Prostate gland (tissue), 2 donors: ENCODE results near the gene LCE1D. TPM values are rescaled to one million over a fixed set of nuclear protein-coding genes. Genes with fewer than 3 reads are reported as not detected.

Source experiments
- DNase-seq: peaks from one replicate; pipeline ENCODE4 v3.0.0-alpha.2; 2019; ENCODE audit warnings: low spot score
- H3K27ac ChIP-seq, 2 donors: fragments of 200-600 bp; sonication (generic); 2 replicates each; pipeline ENCODE4 v1.5.1; 2017 to 2019
- H3K27me3 ChIP-seq: fragments of 200-600 bp; sonication (generic); replicated peaks from 2 replicates; pipeline ENCODE4 v1.5.1; 2019; ENCODE audit not compliant: insufficient read depth
- H3K36me3 ChIP-seq, 2 donors: fragments of 200-600 bp; sonication (generic); 1 replicate in 1 of 2; 2 replicates in 1 of 2; pipeline versions ENCODE4 v1.5.1 to v1.8.1; 2017 to 2019
- H3K4me1 ChIP-seq: fragments of 200-600 bp; sonication (generic); replicated peaks from 2 replicates; pipeline ENCODE4 v1.5.1; 2019
- H3K4me3 ChIP-seq, 2 donors: fragments of 200-600 bp; sonication (generic); 2 replicates each; pipeline ENCODE4 v1.5.1; 2017 to 2019
- H3K9me3 ChIP-seq: fragments of 200-600 bp; sonication (generic); 2 replicates; pipeline ENCODE4 v1.5.1; 2017
- POLR2A ChIP-seq: fragments of 450-650 bp; IDR thresholded peaks from one replicate; pipeline ENCODE4 v1.6.1; 2016; ENCODE audit warnings: antibody characterized with exemption, mild to moderate bottlenecking
- POLR2AphosphoS5 ChIP-seq: sonication (generic); formaldehyde crosslinking; IDR thresholded peaks from one replicate; pipeline ENCODE4 v1.6.1; 2017; ENCODE audit warnings: antibody characterized with exemption
- WGBS: methylation state at CpG from one replicate; pipeline ENCODE4 v1.1.5; 2018; 5-methylcytosine and 5-hydroxymethylcytosine counted together
- intact Hi-C: fragments of 100-400 bp; cut with DNase I; formaldehyde crosslinking; loops from one replicate; pipeline ENCODE4 v1.14.2; 2022
- total RNA-seq, 2 donors: library from RNA; depleted of rRNA; stranded (reverse); fragments of >200 nt; gene quantifications; one replicate each; pipeline ENCODE4 v1.1.0, GENCODE V29; 2016
- TF ChIP-seq, protein P1 (sequence below), 4 experiments: fragments of 200-600 bp in 2 of 4; fragments of 450-650 bp in 2 of 4; sonication (generic) in 2 of 4; IDR thresholded peaks; 1 replicate in 3 of 4; 2 replicates in 1 of 4; pipeline ENCODE4 v1.5.1; 2016 to 2019; ENCODE audit warnings: antibody characterized with exemption in 4 of 4, mild to moderate bottlenecking in 2 of 4, moderate library complexity in 2 of 4

LCE1D gene
- total RNA-seq, 2 donors from 2014 or later, result not detected

DNA sequence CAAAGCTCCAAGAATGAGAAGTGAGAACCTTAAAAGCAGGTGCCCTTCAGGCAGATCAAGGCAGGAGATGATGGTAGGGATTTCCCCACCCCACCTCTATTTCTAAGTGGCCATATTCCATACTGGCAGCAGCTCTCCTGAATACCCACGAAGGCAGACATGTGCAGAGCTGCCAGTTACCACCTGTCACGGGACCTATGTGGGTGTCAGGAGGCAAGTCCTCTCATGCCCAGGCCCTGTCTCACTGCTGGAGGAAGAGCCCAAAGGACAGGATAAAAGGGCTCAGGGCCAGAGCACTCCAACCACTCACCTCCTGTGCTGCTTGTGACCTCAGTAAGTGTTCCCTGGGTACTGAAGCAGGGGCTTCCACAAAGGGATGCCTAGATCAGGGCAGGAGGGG is 14.5 kb downstream of the LCE1D start:
- H3K9me3 ChIP-seq, result no peaks in the 10 kb centered on the region
- no peaks in the 10 kb centered on the region for H3K4me1 ChIP-seq
- DNase-seq, result no peak
- no peak overlapping the region for H3K27ac ChIP-seq
- H3K27me3 ChIP-seq, result no peaks in the 10 kb centered on the region
- TF ChIP-seq, protein P1, sequence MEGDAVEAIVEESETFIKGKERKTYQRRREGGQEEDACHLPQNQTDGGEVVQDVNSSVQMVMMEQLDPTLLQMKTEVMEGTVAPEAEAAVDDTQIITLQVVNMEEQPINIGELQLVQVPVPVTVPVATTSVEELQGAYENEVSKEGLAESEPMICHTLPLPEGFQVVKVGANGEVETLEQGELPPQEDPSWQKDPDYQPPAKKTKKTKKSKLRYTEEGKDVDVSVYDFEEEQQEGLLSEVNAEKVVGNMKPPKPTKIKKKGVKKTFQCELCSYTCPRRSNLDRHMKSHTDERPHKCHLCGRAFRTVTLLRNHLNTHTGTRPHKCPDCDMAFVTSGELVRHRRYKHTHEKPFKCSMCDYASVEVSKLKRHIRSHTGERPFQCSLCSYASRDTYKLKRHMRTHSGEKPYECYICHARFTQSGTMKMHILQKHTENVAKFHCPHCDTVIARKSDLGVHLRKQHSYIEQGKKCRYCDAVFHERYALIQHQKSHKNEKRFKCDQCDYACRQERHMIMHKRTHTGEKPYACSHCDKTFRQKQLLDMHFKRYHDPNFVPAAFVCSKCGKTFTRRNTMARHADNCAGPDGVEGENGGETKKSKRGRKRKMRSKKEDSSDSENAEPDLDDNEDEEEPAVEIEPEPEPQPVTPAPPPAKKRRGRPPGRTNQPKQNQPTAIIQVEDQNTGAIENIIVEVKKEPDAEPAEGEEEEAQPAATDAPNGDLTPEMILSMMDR (IDR thresholded peaks at IDR 0.05), result no peak
- TF ChIP-seq POLR2A, result no peak
- TF ChIP-seq POLR2AphosphoS5, result no peak
- H3K4me3 ChIP-seq, result no peak overlapping the region
- WGBS, result 37% methylated on average over 2 of the region's 2 CpGs
- intact Hi-C loops, result no loop called here
- H3K36me3 ChIP-seq, result no peaks in the 10 kb centered on the region

DNA sequence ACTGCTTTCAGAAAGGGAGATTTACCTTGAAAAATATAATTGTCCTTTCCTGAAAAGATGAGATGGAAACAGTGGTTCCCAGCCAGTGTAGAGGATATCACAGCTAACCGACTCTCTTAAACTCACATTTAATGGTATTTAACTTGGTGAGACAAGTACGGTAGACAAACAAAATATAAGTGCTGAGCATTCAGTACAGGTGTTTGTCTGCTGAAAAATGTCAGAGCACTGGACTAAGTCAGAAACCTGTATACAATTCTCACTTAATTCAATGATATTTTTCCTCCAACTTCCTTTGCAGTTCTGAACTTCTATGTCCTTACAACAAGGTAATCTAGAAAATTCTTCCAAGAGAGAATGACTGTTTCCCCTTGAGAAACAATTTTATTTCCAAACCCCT is 15.2 kb downstream of the LCE1D start, which contains the start of gene LCE1B:
TSS of gene LCE1B (plus strand) at position 301 of the 400 bp plus-strand sequence. CDS start 476 bp downstream, outside the sequence.
- no peak for DNase-seq
- TF ChIP-seq, protein P1 (IDR thresholded peaks at IDR 0.05), result no peak
- no peak for TF ChIP-seq POLR2A
- TF ChIP-seq POLR2AphosphoS5, result no peak
- 34% methylated on average over 2 of the region's 2 CpGs for WGBS
- H3K9me3 ChIP-seq, result no peaks in the 10 kb centered on the region
- H3K4me3 ChIP-seq, result no peak within 1 kb of the TSS
- no peaks in the 10 kb centered on the region for H3K27me3 ChIP-seq
- H3K4me1 ChIP-seq, result no peaks in the 10 kb centered on the region
- H3K36me3 ChIP-seq, result no peaks in the 10 kb centered on the region
- intact Hi-C loops, result no loop called here
- H3K27ac ChIP-seq, result no peak within 1 kb of the TSS

DNA sequence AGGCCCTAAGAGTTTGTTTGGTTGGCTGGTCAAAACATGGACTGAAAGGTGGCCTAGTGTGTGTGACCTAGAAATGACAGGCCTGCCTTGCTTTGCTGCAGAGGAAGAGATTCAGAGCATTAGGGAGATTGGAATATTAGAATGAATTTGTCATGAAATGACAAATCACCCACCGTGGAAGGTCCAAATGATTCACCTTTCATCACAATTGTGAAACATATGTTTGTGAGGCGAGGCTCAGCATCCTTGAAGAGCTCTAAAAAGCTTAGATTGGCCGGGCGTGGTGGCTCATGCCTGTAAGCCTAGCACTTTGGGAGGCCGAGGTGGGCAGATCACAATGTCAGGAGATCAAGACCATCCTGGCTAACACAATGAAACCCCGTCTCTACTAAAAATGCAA is 20.8 kb downstream of the LCE1D start:
- H3K4me1 ChIP-seq, result no peaks in the 10 kb centered on the region
- no peaks in the 10 kb centered on the region for H3K27me3 ChIP-seq
- H3K27ac ChIP-seq, result no peak overlapping the region
- 94% methylated on average over 6 of the region's 6 CpGs for WGBS
- H3K36me3 ChIP-seq, result no peaks in the 10 kb centered on the region
- H3K4me3 ChIP-seq, result no peak overlapping the region
- intact Hi-C loops, result no loop called here
- TF ChIP-seq POLR2A, result no peak
- TF ChIP-seq, protein P1 (IDR thresholded peaks at IDR 0.05), result no peak
- no peaks in the 10 kb centered on the region for H3K9me3 ChIP-seq
- no peak for DNase-seq

DNA sequence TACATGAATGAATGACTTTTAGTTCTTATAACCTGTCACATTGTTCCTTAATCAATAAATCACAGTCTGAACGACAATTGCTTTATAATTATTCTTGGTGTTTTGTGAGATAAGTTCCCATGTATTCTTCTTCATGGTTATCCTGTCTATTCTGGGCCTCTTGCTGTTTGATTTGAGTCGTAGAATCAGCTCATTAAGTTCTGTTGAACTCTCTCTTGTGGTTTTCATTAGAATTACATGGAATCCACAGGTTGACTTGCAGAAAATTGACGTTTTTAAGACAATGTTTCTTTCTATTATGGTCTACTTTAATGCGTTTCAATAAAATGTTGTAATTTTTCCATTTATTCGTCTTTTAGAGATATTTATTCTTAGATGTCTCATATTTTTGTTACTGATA is 26.8 kb downstream of the LCE1D start:
- Histone ChIP-seq H3K27me3 (no peaks in the 10 kb centered on the region), H3K27ac (no peak overlapping the region), H3K9me3 (no peaks in the 10 kb centered on the region), H3K36me3 (no peaks in the 10 kb centered on the region), H3K4me3 (no peak overlapping the region), H3K4me1 (no peaks in the 10 kb centered on the region)
- intact Hi-C loops, result no loop called here
- TF ChIP-seq POLR2AphosphoS5 (no peak), POLR2A (no peak)
- TF ChIP-seq, protein P1 (IDR thresholded peaks at IDR 0.05), result no peak
- WGBS, result 36% methylated on average over 5 of the region's 5 CpGs
- DNase-seq, result no peak

DNA sequence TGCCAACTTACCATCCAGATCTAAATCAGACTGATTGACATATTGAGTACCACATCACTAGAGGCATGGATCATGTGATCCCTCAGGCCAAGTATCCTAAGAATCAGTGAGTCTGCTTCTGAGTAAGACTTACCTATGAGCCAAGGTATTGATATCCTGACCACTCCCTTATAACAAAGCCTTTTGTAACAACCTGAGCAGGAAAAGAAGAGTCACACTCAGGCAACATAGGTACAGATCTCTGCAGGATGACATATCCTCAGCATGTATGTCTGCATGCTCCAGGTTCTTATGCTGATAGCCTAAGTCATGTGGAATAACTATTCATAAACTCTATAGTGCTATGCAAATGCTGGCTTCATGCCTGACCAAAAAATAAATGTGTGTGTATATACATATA is 28.4 kb downstream of the LCE1D start:
- TF ChIP-seq POLR2AphosphoS5 (no peak), POLR2A (no peak)
- TF ChIP-seq, protein P1 (IDR thresholded peaks at IDR 0.05), result no peak
- Histone ChIP-seq H3K4me3 (no peak overlapping the region), H3K9me3 (no peaks in the 10 kb centered on the region), H3K4me1 (no peaks in the 10 kb centered on the region), H3K27me3 (no peaks in the 10 kb centered on the region), H3K27ac (no peak overlapping the region), H3K36me3 (no peaks in the 10 kb centered on the region)
- DNase-seq, result no peak
- intact Hi-C loops, result no loop called here
